COR-L47 (cell line): ENCODE results near the gene MRGPRD.
A peak's percentile ranks its signal among the peaks of the same experiment; 100 is the strongest.

Source experiments
- DNase-seq: peaks from one replicate; lab custom pipeline; 2025; lab: John Stamatoyannopoulos, UW

The MRGPRD gene

GRCh38 chr11:68980776-68981065, at the start of gene MRGPRD:
Gene MRGPRD (minus strand): TSS chr11:68980986. CDS start chr11:68980986, 0 bp downstream.
- DNase-seq, result no peak

- no peak for DNase-seq
Observed at GRCh38 chr11:69030301-69030700, 49.5 kb upstream of the MRGPRD start.

GRCh38 chr11:69027704-69028372, 47.1 kb upstream of the MRGPRD start:
- no peak for DNase-seq

GRCh38 chr11:69024509-69024908, 43.7 kb upstream of the MRGPRD start:
- DNase-seq, result no peak

GRCh38 chr11:69022260-69022659, 41.5 kb upstream of the MRGPRD start:
- no peak for DNase-seq

GRCh38 chr11:69018924-69019323, 38.1 kb upstream of the MRGPRD start:
- no peak for DNase-seq

GRCh38 chr11:69017951-69018350, 37.2 kb upstream of the MRGPRD start:
- DNase-seq, result no peak

GRCh38 chr11:69014898-69015549, 34.2 kb upstream of the MRGPRD start:
- no peak for DNase-seq

GRCh38 chr11:69014084-69014851, 33.5 kb upstream of the MRGPRD start:
- peak; percentile 20 for DNase-seq

GRCh38 chr11:69013009-69013951, 32.5 kb upstream of the MRGPRD start, which contains the start of gene MRGPRF:
Gene MRGPRF (minus strand): TSS chr11:69013246. CDS start chr11:69009901, 3,345 bp downstream.
- peak; percentile 36 for DNase-seq

- no peak for DNase-seq
Observed at GRCh38 chr11:69012092-69013008, 31.6 kb upstream of the MRGPRD start.

GRCh38 chr11:69011624-69012091, 30.9 kb upstream of the MRGPRD start:
- no peak for DNase-seq

- peak; percentile 42 for DNase-seq
Observed at GRCh38 chr11:69010964-69011623, 30.3 kb upstream of the MRGPRD start.

GRCh38 chr11:69010361-69010891, 29.6 kb upstream of the MRGPRD start:
- no peak for DNase-seq

- no peak for DNase-seq
Observed at GRCh38 chr11:69009441-69010211, 28.8 kb upstream of the MRGPRD start.

- no peak for DNase-seq
Observed at GRCh38 chr11:69008737-69009440, 28.1 kb upstream of the MRGPRD start.

- DNase-seq, result no peak
Observed at GRCh38 chr11:69007975-69008381, 27.2 kb upstream of the MRGPRD start.

- no peak for DNase-seq
Observed at GRCh38 chr11:69006816-69007215, 26.0 kb upstream of the MRGPRD start.
